ENCODE data around the gene EIF6.

DNA sequence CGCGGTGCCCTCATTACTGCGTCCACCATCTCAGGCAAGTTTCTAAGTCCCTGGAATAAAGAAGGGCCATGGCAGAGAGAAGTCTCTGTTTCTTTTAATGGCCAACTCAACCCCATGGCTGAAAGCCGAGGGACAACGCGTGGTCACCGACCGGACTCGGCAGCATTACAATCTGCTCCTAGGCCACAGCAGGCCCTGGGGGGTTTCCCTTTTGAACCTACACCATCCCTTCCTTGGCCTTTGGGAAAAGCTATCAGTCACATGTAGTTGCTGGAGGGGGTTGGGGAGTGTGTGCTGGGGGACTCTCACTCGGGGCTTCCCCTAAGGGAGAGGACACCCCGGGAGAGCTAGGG, 18.8 kb upstream of the EIF6 start:
- TF ChIP-seq, protein P1, sequence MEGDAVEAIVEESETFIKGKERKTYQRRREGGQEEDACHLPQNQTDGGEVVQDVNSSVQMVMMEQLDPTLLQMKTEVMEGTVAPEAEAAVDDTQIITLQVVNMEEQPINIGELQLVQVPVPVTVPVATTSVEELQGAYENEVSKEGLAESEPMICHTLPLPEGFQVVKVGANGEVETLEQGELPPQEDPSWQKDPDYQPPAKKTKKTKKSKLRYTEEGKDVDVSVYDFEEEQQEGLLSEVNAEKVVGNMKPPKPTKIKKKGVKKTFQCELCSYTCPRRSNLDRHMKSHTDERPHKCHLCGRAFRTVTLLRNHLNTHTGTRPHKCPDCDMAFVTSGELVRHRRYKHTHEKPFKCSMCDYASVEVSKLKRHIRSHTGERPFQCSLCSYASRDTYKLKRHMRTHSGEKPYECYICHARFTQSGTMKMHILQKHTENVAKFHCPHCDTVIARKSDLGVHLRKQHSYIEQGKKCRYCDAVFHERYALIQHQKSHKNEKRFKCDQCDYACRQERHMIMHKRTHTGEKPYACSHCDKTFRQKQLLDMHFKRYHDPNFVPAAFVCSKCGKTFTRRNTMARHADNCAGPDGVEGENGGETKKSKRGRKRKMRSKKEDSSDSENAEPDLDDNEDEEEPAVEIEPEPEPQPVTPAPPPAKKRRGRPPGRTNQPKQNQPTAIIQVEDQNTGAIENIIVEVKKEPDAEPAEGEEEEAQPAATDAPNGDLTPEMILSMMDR (IDR thresholded peaks at IDR 0.05 in 4 of 5, conservative IDR thresholded peaks at IDR 0.05 in 1 of 5), result no peak
- TF ChIP-seq POLR2A (IDR thresholded peaks at IDR 0.05), result no peak
